HEK293 (cell line): ENCODE data around the gene IFI44L.

Source experiments
- CTCF ChIA-PET: fragments of 350-600 bp; formaldehyde crosslinking; extraction: SDS; loops from one replicate; lab custom pipeline; 2021; ENCODE audit warnings: antibody characterized with exemption; lab: Yijun Ruan, JAX
- POLR2A ChIA-PET: fragments of 300-600 bp; formaldehyde crosslinking; extraction: SDS; loops from one replicate; lab custom pipeline; 2020; ENCODE audit warnings: antibody characterized with exemption, inconsistent platforms; lab: Yijun Ruan, JAX
- H3K27ac ChIP-seq: fragments of 200-500 bp; sonication (Bioruptor generic); 2 replicates; pipeline ENCODE4 v1.5.1; 2014; ENCODE audit warnings: low read depth, low read length, control low read depth, inconsistent platforms; ENCODE audit errors: extremely low read depth
- H3K36me3 ChIP-seq, 2 experiments: fragments of 200-500 bp in 1 of 2; sonication (Bioruptor generic) in 1 of 2; 1 replicate in 1 of 2; 2 replicates in 1 of 2; pipeline ENCODE4 v1.5.1; 2014 to 2017; ENCODE audit warnings: inconsistent platforms in 2 of 2, low read length in 2 of 2; ENCODE audit not compliant: control insufficient read depth in 2 of 2, insufficient read depth in 1 of 2
- H3K4me1 ChIP-seq: fragments of 200-500 bp; sonication (Bioruptor generic); 2 replicates; pipeline ENCODE4 v1.5.1; 2014; ENCODE audit warnings: mild to moderate bottlenecking, low read length, inconsistent platforms; ENCODE audit not compliant: control insufficient read depth, insufficient read depth
- H3K4me3 ChIP-seq: 2 replicates; pipeline ENCODE4 v1.5.1; 2011; ENCODE audit warnings: low read depth, mild to moderate bottlenecking, control low read depth, low read length, moderate library complexity
- H3K9me3 ChIP-seq: fragments of 200-500 bp; sonication (Bioruptor generic); 2 replicates; pipeline ENCODE4 v1.5.1; 2014; ENCODE audit warnings: low read depth, low read length, inconsistent platforms; ENCODE audit not compliant: control insufficient read depth, insufficient read depth
- FEZF1 ChIP-seq: fragments of 450-650 bp; formaldehyde crosslinking; IDR thresholded peaks from 2 replicates; pipeline ENCODE4 v1.5.1; 2016; ENCODE audit warnings: missing biosample characterization, missing genetic modification characterization
- GFI1B ChIP-seq: fragments of 450-650 bp; formaldehyde crosslinking; IDR thresholded peaks from 2 replicates; pipeline ENCODE4 v1.5.1; 2016; ENCODE audit warnings: missing biosample characterization, missing genetic modification characterization
- KLF16 ChIP-seq: fragments of 450-650 bp; formaldehyde crosslinking; IDR thresholded peaks from 2 replicates; pipeline ENCODE4 v1.5.1; 2017; ENCODE audit warnings: missing biosample characterization, missing genetic modification characterization
- MYNN ChIP-seq: fragments of 450-650 bp; formaldehyde crosslinking; IDR thresholded peaks from 2 replicates; pipeline ENCODE4 v1.5.1; 2016; ENCODE audit warnings: missing biosample characterization, missing genetic modification characterization, borderline replicate concordance
- YY2 ChIP-seq: fragments of 450-650 bp; formaldehyde crosslinking; IDR thresholded peaks from 2 replicates; pipeline ENCODE4 v1.5.1; 2016; ENCODE audit warnings: missing biosample characterization, missing genetic modification characterization
- ZBTB21 ChIP-seq: fragments of 450-650 bp; formaldehyde crosslinking; IDR thresholded peaks from 2 replicates; pipeline ENCODE4 v1.5.1; 2017; ENCODE audit warnings: missing biosample characterization, missing genetic modification characterization
- ZFP37 ChIP-seq: fragments of 450-650 bp; formaldehyde crosslinking; IDR thresholded peaks from 2 replicates; pipeline ENCODE4 v1.5.1; 2016; ENCODE audit warnings: missing biosample characterization, missing genetic modification characterization
- ZNF202 ChIP-seq: fragments of 450-650 bp; formaldehyde crosslinking; IDR thresholded peaks from 2 replicates; pipeline ENCODE4 v1.5.1; 2016; ENCODE audit warnings: missing biosample characterization, missing genetic modification characterization, borderline replicate concordance
- ZNF266 ChIP-seq: fragments of 450-650 bp; formaldehyde crosslinking; IDR thresholded peaks from 2 replicates; pipeline ENCODE4 v1.5.1; 2016; ENCODE audit warnings: missing biosample characterization, missing genetic modification characterization, low read depth
- ZNF311 ChIP-seq: fragments of 450-650 bp; formaldehyde crosslinking; IDR thresholded peaks from 2 replicates; pipeline ENCODE4 v1.5.1; 2017; ENCODE audit warnings: missing biosample characterization, missing genetic modification characterization, borderline replicate concordance
- ZNF391 ChIP-seq: fragments of 450-650 bp; formaldehyde crosslinking; IDR thresholded peaks from 2 replicates; pipeline ENCODE4 v1.5.1; 2016; ENCODE audit warnings: low read depth, missing biosample characterization, missing genetic modification characterization, borderline replicate concordance
- ZNF510 ChIP-seq: fragments of 450-650 bp; formaldehyde crosslinking; IDR thresholded peaks from 2 replicates; pipeline ENCODE4 v1.5.1; 2018; ENCODE audit warnings: mild to moderate bottlenecking, missing genetic modification characterization, missing biosample characterization; ENCODE audit not compliant: insufficient replicate concordance
- ZNF514 ChIP-seq: fragments of 450-650 bp; formaldehyde crosslinking; IDR thresholded peaks from 2 replicates; pipeline ENCODE4 v1.5.1; 2016; ENCODE audit warnings: missing biosample characterization, missing genetic modification characterization
- ZNF560 ChIP-seq: fragments of 450-650 bp; formaldehyde crosslinking; IDR thresholded peaks from 2 replicates; pipeline ENCODE4 v1.5.1; 2017; ENCODE audit warnings: missing biosample characterization, missing genetic modification characterization, borderline replicate concordance
- ZNF561 ChIP-seq: fragments of 450-650 bp; IDR thresholded peaks from 2 replicates; pipeline ENCODE4 v1.5.1; 2018; ENCODE audit warnings: missing biosample characterization, missing genetic modification characterization, borderline replicate concordance
- ZNF660 ChIP-seq: fragments of 450-650 bp; IDR thresholded peaks from 2 replicates; pipeline ENCODE4 v1.5.1; 2018; ENCODE audit warnings: missing biosample characterization, mild to moderate bottlenecking, missing genetic modification characterization
- ZNF670 ChIP-seq: fragments of 450-650 bp; formaldehyde crosslinking; IDR thresholded peaks from 2 replicates; pipeline ENCODE4 v1.5.1; 2016; ENCODE audit warnings: missing biosample characterization, missing genetic modification characterization, low read depth
- ZNF707 ChIP-seq: fragments of 450-650 bp; formaldehyde crosslinking; IDR thresholded peaks from 2 replicates; pipeline ENCODE4 v1.5.1; 2016; ENCODE audit warnings: missing biosample characterization, missing genetic modification characterization
- ZNF76 ChIP-seq: fragments of 450-650 bp; formaldehyde crosslinking; IDR thresholded peaks from 2 replicates; pipeline ENCODE4; 2016; ENCODE audit warnings: low read depth, missing biosample characterization, missing genetic modification characterization, borderline replicate concordance
- TF ChIP-seq, protein P1 (sequence below): fragments of 450-650 bp; formaldehyde crosslinking; IDR thresholded peaks from 2 replicates; pipeline ENCODE4 v1.5.1; 2016; ENCODE audit warnings: missing biosample characterization, missing genetic modification characterization, borderline replicate concordance
- TF ChIP-seq, protein P2 (sequence below): IDR thresholded peaks from 2 replicates; pipeline ENCODE4 v1.6.1; 2011; ENCODE audit warnings: mild to moderate bottlenecking, low read depth, low read length, borderline replicate concordance
- TF ChIP-seq, protein P3 (sequence below): fragments of 450-650 bp; formaldehyde crosslinking; IDR thresholded peaks from 2 replicates; pipeline ENCODE4; 2016; ENCODE audit warnings: missing biosample characterization, missing genetic modification characterization
- TF ChIP-seq, protein P4 (sequence below): fragments of 450-650 bp; formaldehyde crosslinking; IDR thresholded peaks from 2 replicates; pipeline ENCODE4 v1.5.1; 2016; ENCODE audit warnings: missing biosample characterization, missing genetic modification characterization
- TF ChIP-seq, protein P5 (sequence below): fragments of 450-650 bp; formaldehyde crosslinking; IDR thresholded peaks from 2 replicates; pipeline ENCODE4 v1.5.1; 2016; ENCODE audit warnings: missing biosample characterization, missing genetic modification characterization

Gene IFI44L

DNA sequence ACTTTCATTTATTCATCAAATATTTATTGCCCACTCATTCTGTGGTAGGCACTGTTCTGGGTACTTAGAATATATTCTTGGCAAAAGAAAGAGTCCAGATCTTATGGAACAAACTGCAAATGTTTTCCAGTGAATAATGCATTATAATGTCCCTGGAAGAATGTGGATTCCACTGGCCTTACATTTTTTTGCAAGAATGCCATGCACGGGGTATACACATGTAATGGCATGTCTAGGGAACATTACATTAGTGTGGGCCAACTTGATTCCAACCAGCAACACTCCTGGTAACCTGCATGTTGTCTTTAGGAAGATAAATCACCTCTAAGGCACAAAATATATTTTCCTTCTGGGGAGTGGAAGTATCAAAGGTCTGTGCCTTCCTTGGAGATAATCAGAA is 33.0 kb upstream of the IFI44L start:
- POLR2A ChIA-PET = no interaction called here
- H3K9me3 ChIP-seq = no peaks in the 10 kb centered on the region
- H3K27ac ChIP-seq = no peak overlapping the region
- TF ChIP-seq ZNF76 (tag by site-specific recombination) (no peak), ZNF391 (tag by site-specific recombination) (no peak), ZNF560 (tag by site-specific recombination) (no peak), ZBTB21 (no peak), KLF16 (tag by site-specific recombination) (no peak), ZNF561 (tag by site-specific recombination) (no peak), FEZF1 (no peak), ZNF660 (tag by site-specific recombination) (no peak), ZNF311 (tag by site-specific recombination) (no peak), ZNF266 (tag by site-specific recombination) (no peak), ZNF202 (tag by site-specific recombination) (no peak), MYNN (tag by site-specific recombination) (no peak)
- TF ChIP-seq, protein P1, sequence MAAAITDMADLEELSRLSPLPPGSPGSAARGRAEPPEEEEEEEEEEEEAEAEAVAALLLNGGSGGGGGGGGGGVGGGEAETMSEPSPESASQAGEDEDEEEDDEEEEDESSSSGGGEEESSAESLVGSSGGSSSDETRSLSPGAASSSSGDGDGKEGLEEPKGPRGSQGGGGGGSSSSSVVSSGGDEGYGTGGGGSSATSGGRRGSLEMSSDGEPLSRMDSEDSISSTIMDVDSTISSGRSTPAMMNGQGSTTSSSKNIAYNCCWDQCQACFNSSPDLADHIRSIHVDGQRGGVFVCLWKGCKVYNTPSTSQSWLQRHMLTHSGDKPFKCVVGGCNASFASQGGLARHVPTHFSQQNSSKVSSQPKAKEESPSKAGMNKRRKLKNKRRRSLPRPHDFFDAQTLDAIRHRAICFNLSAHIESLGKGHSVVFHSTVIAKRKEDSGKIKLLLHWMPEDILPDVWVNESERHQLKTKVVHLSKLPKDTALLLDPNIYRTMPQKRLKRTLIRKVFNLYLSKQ (tag by site-specific recombination) = no peak
- TF ChIP-seq, protein P2, sequence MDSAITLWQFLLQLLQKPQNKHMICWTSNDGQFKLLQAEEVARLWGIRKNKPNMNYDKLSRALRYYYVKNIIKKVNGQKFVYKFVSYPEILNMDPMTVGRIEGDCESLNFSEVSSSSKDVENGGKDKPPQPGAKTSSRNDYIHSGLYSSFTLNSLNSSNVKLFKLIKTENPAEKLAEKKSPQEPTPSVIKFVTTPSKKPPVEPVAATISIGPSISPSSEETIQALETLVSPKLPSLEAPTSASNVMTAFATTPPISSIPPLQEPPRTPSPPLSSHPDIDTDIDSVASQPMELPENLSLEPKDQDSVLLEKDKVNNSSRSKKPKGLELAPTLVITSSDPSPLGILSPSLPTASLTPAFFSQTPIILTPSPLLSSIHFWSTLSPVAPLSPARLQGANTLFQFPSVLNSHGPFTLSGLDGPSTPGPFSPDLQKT = no peak
- TF ChIP-seq, protein P3, sequence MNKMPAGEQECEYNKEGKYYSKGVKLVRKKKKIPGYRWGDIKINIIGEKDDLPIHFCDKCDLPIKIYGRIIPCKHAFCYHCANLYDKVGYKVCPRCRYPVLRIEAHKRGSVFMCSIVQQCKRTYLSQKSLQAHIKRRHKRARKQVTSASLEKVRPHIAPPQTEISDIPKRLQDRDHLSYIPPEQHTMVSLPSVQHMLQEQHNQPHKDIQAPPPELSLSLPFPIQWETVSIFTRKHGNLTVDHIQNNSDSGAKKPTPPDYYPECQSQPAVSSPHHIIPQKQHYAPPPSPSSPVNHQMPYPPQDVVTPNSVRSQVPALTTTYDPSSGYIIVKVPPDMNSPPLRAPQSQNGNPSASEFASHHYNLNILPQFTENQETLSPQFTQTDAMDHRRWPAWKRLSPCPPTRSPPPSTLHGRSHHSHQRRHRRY (tag by site-specific recombination) = no peak
- TF ChIP-seq, protein P4, sequence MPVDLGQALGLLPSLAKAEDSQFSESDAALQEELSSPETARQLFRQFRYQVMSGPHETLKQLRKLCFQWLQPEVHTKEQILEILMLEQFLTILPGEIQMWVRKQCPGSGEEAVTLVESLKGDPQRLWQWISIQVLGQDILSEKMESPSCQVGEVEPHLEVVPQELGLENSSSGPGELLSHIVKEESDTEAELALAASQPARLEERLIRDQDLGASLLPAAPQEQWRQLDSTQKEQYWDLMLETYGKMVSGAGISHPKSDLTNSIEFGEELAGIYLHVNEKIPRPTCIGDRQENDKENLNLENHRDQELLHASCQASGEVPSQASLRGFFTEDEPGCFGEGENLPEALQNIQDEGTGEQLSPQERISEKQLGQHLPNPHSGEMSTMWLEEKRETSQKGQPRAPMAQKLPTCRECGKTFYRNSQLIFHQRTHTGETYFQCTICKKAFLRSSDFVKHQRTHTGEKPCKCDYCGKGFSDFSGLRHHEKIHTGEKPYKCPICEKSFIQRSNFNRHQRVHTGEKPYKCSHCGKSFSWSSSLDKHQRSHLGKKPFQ = no peak
- no peaks in the 10 kb centered on the region for H3K4me1 ChIP-seq
- H3K4me3 ChIP-seq = no peak overlapping the region
- no peaks in the 10 kb centered on the region for H3K36me3 ChIP-seq
- CTCF ChIA-PET = no interaction called here

DNA sequence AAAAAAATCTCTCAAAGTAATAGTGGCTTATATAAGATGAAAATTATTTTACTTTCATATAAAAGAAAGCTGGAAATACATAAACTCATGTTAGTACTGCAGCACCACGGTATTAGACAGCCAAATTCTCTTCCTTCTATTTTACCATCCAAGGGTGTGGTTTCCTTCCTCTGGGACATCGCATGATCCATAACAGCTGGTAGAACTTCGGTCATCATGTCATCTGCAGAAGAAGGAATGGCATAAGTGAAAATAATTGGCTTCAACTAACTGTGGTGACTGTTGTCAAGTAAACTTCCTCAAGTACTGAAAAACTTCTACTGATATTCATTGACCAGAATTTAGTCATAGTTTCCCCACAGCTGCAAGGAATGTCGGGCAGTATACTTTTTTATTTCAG is 28.3 kb upstream of the IFI44L start:
- H3K27ac ChIP-seq = no peak overlapping the region
- no peaks in the 10 kb centered on the region for H3K4me1 ChIP-seq
- H3K36me3 ChIP-seq = no peaks in the 10 kb centered on the region
- ChIA-PET POLR2A (no interaction called here), CTCF (interaction anchor here (0.9 kb wide), 1 partner anchor 446 kb away, joined by 4 read pairs; no protein-coding TSS in a partner anchor)
- H3K9me3 ChIP-seq = no peaks in the 10 kb centered on the region
- H3K4me3 ChIP-seq = no peak overlapping the region
- TF ChIP-seq ZNF707 (tag by site-specific recombination) (no peak), ZNF510 (tag by site-specific recombination) (no peak), ZFP37 (tag by site-specific recombination) (no peak), GFI1B (no peak), ZNF670 (tag by site-specific recombination) (no peak), YY2 (tag by site-specific recombination) (no peak), ZNF514 (tag by site-specific recombination) (no peak)
- TF ChIP-seq, protein P5, sequence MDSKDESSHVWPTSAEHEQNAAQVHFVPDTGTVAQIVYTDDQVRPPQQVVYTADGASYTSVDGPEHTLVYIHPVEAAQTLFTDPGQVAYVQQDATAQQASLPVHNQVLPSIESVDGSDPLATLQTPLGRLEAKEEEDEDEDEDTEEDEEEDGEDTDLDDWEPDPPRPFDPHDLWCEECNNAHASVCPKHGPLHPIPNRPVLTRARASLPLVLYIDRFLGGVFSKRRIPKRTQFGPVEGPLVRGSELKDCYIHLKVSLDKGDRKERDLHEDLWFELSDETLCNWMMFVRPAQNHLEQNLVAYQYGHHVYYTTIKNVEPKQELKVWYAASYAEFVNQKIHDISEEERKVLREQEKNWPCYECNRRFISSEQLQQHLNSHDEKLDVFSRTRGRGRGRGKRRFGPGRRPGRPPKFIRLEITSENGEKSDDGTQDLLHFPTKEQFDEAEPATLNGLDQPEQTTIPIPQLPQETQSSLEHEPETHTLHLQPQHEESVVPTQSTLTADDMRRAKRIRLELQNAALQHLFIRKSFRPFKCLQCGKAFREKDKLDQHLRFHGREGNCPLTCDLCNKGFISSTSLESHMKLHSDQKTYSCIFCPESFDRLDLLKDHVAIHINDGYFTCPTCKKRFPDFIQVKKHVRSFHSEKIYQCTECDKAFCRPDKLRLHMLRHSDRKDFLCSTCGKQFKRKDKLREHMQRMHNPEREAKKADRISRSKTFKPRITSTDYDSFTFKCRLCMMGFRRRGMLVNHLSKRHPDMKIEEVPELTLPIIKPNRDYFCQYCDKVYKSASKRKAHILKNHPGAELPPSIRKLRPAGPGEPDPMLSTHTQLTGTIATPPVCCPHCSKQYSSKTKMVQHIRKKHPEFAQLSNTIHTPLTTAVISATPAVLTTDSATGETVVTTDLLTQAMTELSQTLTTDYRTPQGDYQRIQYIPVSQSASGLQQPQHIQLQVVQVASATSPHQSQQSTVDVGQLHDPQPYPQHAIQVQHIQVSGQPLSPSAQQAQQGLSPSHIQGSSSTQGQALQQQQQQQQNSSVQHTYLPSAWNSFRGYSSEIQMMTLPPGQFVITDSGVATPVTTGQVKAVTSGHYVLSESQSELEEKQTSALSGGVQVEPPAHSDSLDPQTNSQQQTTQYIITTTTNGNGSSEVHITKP = no peak
